GM19463 (cell line): ENCODE results near the gene CLCN1.

Experiments
- ATAC-seq: cut with Tn5 transposase; IDR thresholded peaks from one replicate; pipeline ENCODE4 v1.9.1; 2021; ENCODE audit warnings: mild to moderate bottlenecking, moderate library complexity; ENCODE audit not compliant: unreplicated experiment

Gene CLCN1

DNA sequence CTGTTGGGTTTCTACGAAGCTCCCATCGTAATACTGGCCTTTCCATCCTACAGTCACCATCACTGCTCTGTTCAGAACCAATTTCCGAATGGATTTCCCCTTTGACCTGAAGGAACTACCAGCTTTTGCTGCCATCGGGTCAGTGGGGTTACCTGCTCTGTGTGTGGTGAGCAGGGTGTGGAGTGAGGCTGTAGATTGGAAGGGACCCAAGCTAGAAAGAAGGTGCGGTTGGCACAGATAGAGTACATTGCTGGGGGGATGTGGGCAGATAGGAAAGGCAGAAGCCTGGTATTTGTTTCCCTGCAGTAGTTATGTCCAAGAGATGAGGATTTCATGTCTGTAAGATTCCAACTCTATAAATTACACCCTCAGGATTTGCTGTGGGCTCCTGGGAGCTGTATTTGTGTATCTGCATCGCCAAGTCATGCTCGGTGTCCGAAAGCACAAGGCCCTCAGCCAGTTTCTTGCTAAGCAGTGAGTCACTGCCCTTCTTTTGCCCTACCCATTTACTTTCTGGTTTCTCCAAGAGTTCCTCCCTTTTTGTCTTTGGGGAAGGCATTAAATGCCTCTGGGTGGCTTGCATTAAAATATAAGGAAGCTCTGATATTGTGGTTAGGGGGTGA is 15.4 kb downstream of the CLCN1 start:
- no peak for ATAC-seq

DNA sequence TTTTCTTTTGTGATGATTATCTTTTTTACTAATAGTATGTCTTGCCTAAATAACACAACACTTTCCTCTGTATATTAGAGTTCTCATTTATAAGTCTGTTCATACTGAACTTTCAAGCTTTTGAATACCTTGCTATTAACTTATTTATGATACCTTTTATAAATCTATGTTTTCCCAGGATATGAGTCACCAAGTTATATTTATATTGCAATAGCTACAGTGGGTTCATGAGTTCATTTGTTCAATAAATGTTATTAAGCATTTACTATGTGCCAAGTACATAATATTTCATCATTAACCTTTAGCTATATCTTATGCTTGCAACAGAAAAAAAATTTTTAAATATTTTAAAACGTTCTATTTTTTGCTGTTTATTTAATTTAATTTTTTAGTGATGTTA is 18.3 kb downstream of the CLCN1 start:
- no peak for ATAC-seq

DNA sequence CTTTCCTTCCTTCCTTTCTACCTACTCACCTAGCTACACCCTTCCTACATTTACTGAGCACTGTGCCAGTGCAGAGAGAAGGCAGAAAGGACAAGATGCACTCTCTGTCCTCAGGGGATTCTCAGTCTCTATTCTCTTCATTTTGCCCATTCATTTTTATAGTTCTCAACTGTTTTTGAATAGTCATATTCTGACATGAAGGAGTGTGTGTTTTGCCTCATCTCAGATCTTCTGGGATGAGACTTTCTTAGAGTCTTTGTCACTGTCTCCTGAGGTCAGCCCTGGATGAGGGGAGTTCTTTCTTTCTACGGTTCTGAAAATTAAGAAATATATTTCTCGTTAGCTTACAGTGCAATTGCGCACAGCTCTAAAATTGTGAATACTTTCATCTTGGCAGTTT is 21.3 kb downstream of the CLCN1 start:
- no peak for ATAC-seq

DNA sequence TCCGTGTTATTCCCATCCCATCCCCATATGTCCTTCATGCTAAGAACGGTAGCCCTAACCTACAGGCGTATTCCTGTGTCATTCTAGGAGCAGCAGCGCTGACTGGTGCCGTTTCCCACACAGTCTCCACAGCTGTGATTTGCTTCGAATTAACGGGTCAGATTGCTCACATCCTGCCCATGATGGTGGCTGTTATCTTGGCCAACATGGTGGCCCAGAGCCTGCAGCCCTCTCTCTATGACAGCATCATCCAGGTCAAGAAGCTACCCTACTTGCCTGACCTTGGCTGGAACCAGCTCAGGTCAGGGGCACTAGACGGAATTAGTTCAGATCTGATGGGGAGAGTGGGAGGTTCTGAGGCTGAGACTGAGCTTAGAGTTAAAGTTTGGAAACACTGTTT is 25.9 kb downstream of the CLCN1 start:
- ATAC-seq: no peak

DNA sequence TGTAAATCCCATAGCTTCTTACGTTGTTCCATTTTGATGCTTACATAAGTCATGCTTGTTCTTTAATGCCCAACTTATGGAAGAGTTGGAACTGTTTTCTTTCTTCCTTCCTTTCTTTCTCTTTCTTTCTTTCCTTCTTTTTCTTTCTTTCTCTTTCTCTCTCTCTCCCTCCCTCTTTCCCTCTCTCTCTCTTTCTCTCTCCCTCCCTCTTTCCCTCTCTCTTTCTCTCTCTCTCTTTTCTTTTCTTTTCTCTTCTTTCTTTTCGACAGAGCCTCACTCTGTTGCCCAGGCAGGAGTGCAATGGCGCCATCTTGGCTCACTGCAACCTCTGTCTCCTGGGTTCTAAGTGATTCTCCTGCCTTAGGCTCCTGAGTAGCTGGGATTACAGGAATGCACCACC is 27.7 kb downstream of the CLCN1 start:
- ATAC-seq: no peak

DNA sequence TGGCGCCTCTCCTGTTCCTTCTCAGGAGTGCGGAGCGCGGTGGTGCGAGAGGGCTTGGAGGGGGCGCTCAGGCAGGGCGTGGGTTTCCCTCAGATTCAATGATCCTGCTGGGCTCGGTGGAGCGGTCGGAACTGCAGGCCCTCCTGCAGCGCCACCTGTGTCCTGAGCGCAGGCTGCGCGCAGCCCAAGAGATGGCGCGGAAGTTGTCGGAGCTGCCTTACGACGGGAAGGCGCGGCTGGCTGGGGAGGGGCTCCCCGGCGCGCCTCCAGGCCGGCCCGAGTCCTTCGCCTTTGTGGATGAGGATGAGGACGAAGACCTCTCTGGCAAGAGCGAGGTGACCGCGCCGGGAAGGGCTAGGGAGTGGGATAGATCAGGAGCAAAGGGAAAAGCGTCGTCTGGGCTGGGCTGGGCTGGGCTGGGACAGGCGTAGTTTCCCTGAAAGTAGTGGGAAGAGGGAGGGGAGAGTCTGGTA is 29.6 kb downstream of the CLCN1 start:
- ATAC-seq: peak; percentile 78

DNA sequence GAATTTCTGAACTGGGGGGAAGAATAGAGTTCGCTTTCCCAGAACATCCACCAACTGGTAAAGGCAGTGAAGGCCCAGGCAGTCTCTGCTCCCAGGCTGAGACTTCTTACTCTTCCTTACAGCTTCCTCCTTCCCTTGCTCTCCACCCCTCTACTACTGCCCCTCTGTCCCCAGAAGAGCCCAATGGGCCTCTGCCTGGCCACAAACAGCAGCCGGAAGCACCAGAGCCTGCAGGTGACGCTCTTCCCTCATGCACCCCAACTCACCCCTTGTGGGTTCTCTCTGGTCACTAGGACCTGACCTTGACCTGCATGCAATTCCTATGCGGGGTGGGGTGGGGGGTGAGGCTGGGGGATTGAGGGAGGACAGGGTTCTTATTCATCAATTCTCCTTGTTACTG is 30.1 kb downstream of the CLCN1 start:
- ATAC-seq: no peak

DNA sequence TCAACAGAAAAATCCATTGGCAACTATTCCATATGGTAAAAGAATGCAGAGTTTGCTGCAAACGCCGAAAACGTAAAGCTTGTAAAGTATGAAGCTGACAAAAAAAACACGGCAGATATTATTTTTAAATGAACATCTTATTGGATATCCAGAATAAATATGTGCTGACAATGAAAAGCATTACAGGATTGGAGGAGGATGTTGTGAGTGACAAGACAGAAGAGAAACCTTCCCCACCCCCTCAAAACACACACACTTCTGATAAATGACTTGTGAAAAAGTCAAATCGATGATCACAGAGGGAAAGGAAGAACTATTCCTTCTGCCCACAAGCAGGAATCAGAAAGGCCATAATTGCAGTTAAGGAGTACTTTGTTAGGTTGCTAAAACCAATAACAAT is 32.0 kb downstream of the CLCN1 start:
- ATAC-seq: no peak

DNA sequence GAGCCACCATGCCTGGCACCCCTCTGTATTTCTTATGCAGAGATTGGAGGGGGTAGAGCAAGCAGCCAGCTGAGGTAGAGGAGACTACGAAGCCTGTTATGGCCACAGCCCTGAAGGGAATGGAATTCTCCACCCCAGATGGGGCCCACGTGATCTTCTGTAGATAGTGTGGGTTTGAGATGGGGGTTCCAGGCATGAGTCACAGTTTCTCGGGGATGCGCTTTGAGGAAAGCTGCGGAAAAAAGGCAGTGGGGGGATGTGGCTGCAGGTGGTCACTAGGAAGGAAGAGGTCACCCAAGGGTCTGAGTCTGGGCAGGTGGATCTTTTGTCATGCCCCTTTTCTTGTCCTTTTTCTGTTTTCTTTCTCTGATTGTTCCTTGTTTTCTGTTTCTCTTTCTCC is 35.1 kb downstream of the CLCN1 start:
- no peak for ATAC-seq

DNA sequence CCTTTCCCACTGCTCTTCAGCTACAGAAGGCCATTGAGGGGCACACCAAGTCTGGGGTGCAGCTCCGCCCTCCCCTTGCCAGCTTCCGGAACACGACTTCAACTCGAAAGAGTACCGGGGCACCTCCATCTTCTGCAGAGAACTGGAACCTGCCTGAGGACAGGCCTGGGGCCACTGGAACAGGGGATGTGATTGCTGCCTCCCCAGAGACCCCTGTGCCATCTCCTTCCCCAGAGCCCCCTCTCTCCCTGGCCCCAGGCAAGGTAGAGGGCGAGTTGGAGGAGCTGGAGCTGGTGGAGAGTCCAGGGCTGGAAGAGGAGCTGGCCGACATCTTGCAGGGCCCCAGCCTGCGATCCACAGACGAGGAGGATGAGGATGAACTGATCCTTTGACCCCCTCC is 35.7 kb downstream of the CLCN1 start:
- ATAC-seq: no peak

DNA sequence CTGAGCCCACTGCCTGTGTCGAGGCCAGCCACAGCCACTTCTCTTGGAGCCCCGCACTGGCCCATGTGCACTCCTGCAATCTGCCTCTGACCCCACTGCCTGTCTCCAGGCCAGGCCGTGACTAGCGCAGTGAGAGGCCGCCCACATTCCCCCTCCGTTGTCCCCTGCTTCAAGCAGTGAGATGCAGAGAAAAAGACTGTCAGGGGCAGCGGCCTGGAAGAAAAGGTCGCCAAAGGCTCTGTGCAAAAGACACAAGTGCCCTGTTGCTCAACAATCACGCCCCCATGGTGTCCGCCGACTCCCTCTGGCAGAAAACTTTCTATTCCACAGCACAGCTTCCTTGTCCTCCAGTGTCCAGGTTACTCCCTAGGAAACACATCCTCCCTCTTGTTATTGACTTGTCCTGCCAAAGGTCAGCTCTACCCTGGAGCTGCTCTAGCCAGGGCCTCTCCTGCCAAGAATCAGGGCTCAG is 36.7 kb downstream of the CLCN1 start:
- ATAC-seq: no peak

DNA sequence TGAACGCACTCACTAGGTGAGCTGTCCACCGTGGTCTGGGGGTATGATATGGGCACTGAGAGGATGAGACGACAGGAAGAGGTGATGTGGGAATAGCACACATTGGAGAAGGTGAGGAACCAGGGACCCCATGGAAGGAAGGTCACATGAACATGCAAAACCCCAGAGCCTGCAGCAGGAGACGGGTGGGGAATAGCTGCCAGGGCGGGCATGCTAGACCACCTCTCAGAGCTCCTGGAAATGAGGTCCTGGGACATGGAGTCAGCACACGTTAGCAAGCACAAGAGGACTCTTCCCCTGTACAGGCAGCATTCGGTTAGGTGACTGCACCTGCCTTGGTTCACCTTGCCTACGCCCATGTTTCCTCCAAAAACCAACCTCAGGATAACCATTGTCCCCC is 38.5 kb downstream of the CLCN1 start:
- ATAC-seq: no peak

DNA sequence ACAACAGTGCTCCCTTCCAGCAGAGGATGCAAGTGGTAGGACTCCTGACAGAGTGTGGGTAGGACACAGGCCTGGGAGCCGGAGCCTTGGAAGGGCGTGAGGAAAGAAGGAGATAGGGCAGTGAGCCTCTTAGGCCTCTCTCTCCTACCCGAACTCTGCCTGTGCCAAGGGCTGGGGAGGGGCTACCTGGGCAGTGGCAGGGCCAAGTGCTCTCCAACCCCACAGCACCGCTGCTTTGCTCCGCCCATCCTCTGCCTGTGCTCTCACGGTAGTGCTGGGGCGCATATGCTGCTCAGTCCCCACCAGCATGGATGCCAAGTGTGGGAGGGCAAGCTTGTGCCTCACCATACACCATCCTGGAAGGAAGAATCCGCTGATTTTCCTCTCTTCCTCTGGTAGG is 39.1 kb downstream of the CLCN1 start:
- no peak for ATAC-seq

DNA sequence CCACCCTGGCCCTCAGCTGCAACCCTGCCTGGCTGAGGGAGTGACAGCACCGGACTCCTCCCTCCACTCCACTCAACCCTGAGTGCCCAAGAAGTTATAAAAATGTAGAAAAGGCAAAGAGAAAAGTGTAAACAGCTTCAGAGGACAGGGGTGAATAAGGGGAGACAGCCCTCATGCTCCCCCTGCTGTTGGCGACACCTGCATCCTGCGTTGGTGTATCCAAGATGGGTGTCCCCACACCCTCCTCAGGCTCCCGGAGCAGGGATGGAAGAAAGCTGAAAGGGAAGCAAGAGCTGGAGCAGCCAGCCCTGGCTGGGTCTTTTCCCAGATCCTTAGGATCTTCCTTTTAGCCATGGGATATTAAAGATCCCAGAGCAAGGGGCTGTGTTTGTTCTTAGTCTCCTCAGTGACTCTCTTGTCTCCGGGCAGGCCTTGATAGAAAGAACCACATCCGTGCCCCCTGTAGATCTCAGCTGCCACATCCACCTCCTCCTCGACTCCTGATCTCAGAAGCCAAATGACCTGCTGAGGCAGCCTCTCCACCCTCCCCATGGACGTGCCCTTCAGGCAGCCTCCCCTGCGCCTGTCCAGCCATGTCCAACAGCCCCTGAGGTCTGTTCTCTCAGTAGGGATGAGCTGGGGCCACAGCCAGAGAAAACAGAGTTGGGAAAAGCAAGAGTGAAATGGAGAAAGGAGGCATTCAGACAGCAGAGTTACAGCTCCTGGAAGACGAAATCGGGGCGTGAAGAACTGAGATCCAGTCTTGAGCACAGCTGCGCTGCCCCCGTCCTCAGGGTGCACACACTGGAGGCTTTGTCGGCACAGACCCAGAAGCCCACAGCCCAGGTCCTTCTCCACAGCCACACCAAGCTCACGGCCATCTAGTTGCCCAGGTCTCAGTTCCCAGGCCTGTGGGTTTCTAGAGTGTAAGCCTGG is 39.8 kb downstream of the CLCN1 start:
- ATAC-seq: no peak

DNA sequence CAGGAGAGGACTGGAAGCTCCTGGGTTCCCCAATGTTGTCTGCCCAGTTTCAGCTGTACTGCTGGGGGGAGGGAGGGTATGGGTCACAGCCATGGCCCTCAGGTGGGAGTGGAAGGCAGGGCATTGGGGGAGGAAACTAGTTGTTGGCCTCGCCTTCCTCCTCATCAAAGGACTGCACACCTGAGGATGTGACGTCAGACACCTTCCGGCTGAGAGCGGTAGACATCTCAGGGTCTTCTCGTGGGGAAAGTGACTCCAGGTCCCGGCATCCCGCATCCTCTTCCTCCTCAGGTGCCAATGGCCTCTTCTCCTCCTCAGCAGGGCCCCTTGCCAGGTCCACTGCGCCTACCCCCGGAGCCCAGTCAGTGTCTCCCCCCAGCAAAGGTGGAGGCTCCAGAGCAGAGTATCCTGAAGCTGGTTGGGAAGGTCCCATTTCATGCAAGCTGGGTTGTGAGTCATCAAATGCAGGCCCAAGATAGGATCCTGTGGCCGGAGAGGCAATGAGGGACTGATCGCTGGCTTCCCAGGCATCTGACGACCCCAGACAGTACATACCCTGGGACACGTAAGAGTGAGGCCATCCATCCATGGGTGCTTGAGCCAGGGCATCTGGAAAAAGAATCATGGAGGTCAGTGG is 40.6 kb downstream of the CLCN1 start:
- ATAC-seq: no peak

DNA sequence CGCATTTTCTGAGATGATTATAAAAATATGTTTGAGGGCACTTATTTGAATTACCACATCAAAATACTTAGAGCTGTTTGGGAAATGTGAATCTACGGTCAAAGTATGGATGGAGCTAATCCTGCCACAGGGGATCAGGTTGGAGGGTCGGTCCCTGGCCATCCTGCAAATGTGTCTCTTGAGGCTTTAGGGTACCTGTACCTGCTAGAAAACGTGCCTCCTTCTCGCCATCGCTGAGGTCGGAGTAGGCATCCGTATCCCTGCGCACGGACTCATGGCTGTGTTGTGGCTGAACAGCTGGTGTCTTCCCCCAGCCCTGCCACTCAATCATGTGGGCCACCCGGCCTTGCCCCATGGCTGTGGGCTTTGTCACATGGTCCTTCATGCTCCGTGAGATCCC is 42.7 kb downstream of the CLCN1 start:
- no peak for ATAC-seq

DNA sequence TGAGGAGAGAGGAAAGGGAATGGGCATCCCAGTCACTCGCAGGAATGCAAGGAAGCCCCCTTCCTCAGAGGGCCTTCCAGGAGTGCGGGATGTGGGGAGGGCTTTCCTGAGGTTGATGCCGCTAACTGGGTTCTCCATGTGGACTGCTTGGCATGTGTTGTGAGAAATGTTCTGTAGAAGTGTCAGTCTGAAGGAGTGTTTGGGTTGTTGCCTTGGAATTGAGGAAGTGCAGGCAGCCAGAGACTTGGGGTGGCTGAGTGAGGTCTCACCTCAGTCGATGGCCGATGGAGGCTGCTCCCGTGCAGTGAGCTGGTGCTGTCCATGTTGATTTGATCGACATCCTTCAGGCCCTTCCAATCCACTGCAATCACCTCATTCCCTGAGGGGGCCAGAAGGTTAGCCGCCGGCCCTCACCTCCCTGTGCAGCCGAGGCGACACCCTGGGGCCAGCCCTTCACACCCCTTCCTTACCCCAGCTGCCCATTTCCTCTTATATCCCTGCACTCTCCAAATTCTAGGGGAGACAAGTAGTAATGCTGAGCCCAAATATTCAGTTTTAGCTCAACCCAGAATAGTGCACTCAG is 44.0 kb downstream of the CLCN1 start:
- ATAC-seq: no peak

DNA sequence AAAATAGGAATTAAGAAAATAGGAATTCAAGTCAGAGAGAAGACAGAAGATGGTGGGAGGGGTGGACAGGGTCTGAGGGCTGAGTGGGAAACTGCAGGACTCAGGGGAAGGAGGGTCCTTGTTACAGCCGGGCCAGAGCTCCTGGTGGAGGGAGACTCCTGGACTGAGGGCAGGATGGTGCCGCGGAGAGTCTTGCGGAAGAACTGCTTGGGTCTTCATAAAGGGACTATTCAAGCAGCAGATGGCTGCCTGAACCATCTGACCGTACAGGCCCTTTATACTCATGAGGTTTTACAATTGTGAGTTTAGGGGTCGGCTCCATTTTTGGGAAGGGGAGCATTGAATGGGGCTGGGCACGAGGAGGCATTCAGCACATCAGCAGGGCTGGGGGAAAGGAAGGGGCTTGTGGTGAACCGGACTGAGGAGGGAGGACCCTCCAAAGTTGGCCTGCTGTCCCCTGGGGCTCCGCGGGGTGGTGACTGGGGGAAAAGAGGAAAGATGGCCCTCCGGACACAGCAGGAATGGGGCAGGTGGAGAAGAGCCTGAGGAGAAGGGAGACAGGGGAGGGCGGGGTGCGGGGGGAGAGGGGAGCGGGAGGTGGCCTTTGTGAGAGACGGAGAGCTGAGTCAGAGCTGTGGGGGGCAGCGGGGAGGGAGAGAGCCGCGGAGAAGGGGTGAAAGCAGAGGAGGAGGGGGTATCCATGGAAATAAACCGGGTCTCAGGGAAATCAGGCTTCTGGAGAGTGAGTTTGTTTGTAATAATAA is 45.1 kb downstream of the CLCN1 start:
- ATAC-seq: no peak

DNA sequence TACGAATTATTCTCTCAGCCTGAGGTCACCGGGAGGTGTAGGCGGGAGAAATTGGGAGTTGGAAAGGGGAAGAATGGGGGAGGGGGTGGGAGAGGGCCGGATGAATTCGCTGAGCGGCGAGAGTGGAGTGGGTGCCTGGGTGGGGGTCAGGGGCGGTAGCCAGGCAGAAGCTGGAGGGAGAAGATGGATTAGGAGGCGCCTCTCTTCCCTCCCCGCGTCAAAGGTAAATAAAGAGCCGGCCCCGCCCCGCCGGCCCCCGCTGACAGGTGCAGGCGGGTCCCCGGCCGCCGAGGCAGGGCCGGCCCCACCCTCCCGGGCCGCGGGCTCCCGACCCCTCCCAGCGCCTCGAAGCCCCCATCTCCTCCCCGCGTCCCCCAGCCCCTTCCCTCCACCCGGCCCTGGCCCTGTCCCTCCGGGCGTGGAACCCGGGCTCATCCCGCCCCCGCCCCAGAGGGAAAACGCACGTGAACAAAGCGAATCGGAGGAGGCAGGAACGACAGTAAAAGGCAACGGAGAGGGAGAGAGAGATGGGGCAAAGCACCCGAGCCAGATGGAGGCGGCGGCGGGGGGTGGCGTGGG is 45.7 kb downstream of the CLCN1 start:
- no peak for ATAC-seq
